ENCODE data around the gene C1orf167.
"Not testable (repeated sequence)": the region's sequence is repeated elsewhere in the genome, so short reads cannot be mapped to it uniquely, and the experiment has no call there.

Gene C1orf167

GRCh38 chr1:11802973-11803885, 41.2 kb downstream of the C1orf167 start:
- peak; percentile 67 for DNase-seq

DNA sequence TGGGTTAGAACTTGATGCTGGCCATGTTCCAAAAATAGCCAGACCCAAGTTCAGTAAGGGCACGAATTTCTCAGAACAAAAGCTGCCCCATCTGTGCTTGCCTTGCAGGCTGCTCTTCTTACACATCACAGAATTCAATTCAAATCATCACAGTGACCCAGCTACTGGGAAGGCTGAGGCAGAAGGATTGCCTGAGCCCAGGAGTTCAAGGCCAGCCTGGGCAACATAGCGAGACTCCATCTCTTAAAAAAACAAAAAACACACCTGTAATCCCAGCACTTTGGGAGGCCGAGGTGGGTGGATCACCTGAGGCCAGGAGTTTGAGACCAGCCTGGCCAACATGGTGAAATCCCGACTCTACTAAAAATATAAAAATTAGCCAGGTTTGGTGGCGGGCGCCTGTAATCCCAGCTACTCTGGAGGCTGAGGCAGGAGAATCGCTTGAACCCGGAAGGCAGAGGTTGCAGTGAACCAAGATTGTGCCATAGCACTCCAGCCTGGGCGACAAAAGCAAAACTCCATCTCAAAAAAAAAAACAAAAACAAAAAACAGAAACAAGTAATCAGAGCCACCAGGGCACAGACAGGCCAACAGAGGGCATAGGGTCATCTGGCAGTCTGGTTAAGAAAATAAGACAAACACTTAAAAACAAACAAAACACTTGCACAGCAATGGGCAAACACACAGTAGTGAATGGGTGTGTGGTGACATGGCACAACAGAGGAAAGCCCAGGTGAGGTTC, 42.1 kb downstream of the C1orf167 start:
- not testable (repeated sequence) for DNase-seq

GRCh38 chr1:11804666-11805421, 42.9 kb downstream of the C1orf167 start:
- DNase-seq, result no peak

- DNase-seq, result peak; percentile 98
These were observed 43.7 kb downstream of the C1orf167 start, which contains the start of the genes CLCN6 and MTHFR for GRCh38 chr1:11805422-11806306. CLCN6 (plus strand) TSS chr1:11806191; CDS start chr1:11806263, 72 bp downstream. MTHFR (minus strand) TSS chr1:11805964; CDS start chr1:11803116, 2,848 bp downstream.

DNA sequence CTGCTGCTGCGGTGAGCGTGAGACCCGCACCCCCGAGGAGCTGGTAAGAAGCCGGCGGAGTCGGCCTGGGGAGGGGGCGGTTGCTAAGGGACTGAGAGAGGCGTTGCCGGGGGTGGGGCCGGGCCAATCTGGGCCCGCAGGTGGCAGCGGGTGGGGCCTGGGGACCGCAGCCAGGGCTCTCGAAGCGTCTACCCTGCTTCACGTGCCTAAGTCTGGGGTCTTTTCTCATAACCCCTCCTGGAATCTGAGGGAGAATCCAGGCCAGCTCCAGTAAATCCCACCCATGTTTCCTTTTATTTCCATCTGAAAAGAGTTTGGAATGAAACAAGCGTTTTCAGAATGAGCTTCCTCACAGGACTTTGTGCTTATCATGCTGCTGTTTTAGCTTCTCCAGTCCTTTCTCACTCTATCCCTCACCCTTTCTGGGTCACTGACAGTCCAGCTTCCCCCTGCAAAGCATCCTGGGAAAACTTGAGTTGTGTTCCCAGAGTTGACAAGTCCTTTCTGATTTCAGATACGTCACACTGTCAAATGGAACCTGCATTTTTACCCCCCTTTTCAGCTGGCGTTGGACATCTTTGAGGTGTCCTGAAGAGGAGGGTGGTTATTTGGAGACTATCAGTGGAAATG, 44.4 kb downstream of the C1orf167 start:
- DNase-seq, result no peak

DNA sequence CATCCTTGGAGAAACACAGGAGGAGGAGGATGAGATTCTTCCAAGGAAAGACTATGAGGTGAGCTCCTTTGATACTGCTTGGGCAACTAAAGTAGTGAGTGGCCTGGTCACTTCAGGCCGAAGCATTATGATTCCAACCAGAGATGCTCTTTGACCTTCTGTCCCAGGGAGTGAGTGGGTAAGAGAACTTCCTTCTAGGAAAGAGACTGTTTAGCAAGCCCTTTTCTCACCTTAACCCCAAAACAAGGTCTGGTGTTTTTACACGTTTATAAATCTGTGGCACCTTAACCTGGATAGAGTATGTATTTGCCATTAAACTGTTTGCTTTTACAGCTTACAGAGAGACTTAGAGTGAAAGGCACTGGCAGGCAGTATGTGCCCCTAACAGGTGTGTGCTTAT, 45.1 kb downstream of the C1orf167 start:
- no peak for DNase-seq

DNA sequence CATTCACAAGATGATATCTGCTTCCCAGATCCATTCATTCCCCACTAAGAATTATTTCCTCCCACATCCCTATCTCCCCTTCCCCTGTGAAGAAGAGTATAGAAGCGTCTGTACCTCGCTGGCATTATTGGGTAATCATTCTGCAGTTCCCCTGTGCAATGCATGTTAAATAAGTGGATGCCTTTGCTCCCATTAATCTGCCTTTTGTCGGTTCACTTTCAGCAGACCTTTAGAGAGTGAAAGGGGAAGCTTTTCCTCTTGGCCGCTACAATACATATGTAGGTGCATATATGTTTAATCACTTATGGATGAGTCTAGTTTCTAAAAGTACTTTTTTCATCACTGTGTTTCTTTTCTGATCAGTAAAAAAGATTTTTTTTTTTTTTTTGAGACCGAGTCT, 51.0 kb downstream of the C1orf167 start:
- no peak for DNase-seq

DNA sequence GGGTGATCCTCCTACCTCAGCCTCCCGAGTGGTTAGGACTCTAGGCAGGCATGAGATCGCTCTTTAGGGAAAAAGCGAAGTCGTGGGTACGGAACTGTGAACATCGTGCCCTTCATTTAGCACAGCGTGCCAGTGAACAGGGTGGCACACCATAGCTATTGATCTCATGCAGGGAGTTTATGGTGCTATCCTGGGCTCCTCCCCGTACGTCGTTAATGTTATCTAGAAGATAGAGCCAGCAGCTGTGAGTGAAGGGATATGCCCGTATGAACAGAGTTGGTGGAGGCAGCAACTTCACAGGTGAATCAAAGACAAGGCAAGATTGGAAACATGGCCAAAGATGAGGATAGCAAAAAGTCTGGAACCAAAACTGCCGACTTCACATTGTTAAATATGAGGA, 55.2 kb downstream of the C1orf167 start:
- DNase-seq, result no peak

- DNase-seq, result no peak
These were observed 60.1 kb downstream of the C1orf167 start for GRCh38 chr1:11822091-11822490.

DNA sequence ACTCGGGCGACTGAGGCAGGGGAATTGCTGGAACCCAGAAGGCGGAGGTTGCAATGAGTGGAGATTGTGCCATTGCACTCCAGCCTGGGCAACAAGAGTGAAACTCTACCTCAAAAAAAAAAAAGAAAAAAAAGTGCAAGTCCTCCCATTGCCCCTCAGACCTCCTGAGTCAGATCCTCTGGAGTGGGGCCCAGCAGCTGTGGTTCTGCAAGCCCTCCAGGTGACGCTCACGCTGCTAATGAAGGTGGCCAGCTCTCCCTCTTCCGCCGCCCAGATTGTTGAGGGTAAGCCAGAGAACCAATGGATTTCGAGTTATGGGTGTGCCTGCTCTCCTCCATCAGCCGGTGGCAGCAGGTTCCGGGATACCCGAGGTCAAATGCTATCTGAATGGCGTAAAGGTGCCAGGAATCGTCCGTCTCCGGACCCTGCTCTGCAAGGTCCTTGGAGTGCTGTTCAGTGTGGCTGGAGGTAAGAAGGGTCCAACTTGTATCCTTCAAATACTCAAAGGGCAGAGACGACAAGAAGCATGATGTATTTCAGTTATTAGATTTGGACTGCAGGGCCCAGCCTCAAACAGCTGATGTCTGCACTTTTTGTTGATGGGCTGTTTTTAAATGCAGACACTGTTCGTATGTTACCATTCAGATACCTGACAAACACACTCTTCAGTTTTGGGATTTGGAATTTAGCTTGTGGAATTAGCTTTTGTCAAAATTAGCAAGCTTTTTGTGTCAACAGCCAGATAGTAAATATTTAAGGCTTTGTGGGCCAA, 61.6 kb downstream of the C1orf167 start:
- no peak for DNase-seq

- no peak for DNase-seq
These were observed 63.1 kb downstream of the C1orf167 start for GRCh38 chr1:11825131-11825530.

DNA sequence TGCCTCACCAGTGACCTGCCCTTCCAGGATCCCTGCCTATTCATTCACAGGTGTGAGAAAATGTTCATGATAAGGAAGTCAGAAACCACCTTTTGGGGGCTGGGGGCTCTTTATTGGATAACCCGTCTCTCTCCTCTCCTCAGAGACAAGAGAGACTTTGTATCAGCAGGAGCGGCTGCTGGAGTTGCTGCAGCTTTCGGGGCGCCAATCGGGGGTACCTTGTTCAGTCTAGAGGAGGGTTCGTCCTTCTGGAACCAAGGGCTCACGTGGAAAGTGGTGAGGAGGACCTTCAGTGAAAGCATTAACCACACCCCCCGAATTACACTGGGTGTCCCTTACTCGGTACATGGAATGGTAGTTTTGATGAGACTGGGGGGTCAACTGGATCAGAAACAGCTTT, 65.0 kb downstream of the C1orf167 start:
- DNase-seq, result no peak

- DNase-seq, result no peak
These were observed 66.5 kb downstream of the C1orf167 start for GRCh38 chr1:11828511-11828910.

DNA sequence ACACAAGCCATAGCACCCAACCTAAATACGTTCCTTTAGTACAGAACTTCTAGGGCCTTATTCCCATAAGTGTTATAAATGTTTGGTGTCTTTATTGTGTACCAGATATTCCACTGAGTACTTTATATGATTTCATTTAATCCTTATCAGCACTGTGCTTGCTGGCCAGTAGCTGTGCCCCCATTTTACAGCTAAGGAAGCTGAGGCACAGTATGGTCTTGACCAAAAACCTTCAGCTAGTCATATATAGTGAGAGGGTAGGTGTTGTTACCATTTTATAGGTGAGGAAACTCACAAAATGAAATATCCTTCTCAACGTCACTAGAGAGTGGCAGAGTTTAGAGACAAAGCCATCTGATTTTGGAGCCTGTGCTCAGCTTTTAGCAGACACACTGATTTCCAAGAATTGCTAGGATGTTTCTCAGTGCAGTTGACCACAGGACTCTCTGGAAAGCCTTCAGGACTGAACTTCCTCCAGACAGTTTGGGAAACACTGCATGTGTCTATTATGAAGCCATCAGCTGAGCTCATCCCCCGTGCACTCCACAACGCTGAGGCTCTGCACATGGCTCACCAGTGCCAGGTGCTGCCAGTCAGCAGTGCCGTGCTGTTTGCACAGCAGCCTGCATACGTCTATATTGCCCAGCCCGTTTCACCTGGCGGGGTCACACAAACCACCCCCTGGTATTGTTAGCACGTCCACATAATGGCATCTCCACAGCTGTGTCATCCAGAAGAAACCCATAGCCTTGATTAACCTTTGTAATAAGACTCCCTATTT, 70.1 kb downstream of the C1orf167 start:
- no peak for DNase-seq

DNA sequence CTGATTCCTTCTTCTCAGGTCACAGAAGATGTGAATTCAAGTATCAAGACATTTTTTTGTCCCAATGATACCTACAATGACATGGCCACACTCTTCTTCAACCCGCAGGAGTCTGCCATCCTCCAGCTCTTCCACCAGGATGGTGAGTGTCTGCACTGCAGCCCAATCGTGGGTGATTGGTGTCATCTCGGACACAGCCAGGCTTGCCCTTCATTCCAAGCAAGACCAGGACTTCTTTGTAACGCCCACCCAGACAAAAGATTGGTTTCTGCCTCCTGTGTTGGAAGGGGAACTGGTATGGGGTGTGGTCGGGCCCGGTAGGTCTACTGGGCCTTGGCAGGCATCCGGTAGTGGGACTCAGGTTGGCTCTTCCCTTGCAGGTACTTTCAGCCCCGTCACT, 71.5 kb downstream of the C1orf167 start:
- DNase-seq, result no peak

DNA sequence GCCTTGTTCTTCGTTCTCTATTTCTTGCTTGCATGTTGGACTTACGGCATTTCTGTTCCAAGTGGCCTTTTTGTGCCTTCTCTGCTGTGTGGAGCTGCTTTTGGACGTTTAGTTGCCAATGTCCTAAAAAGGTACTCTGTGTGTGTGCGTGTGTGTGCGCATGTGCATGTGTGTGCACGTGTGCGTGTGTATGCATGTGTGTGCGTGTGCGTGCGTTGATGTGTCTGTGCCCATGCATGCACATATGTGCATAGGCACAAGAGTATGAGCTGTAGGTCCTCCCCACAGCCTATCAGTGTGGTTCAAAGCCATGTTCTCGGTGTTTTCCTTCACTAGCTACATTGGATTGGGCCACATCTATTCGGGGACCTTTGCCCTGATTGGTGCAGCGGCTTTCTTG, 71.9 kb downstream of the C1orf167 start:
- DNase-seq, result no peak

DNA sequence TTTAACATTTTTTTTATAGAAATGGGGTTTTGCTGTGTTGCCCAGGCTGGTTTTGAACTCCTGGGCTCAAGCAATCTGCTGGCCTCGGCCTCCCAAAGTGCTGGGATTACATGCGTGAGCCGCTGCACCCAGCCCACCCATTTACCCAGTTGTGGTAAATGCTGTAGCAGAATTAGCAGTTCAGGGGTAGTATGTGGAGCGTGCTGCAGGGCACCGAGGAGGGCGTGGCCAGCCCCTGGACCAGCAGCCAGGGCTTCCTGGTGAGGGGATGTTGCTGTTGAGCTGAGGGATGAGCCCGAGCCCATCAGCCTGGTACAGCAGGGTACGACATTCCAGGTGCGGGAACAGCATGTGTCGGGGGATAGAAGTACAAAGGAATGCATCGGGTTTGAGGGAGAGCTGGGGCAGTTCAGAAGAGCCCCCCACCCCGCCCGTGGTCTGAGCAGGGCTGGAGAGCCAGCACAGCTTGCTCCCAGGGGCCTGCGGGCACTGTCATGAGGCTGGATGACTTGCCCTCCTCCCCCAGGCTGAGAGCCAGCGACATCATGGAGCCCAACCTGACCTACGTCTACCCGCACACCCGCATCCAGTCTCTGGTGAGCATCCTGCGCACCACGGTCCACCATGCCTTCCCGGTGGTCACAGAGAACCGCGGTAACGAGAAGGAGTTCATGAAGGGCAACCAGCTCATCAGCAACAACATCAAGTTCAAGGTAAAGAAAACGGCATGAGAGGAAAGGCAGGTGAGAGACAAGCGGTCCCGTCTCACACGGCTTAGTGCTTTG, 73.6 kb downstream of the C1orf167 start:
- no peak for DNase-seq

GRCh38 chr1:11836955-11837766, 75.2 kb downstream of the C1orf167 start:
- DNase-seq, result no peak
